HEK293 (cell line): ENCODE data around the gene PPIA.

Source experiments
- BCL11A ChIP-seq: fragments of 450-650 bp; formaldehyde crosslinking; IDR thresholded peaks from 2 replicates; pipeline ENCODE4 v1.5.1; 2016; ENCODE audit warnings: low read depth, missing biosample characterization, missing genetic modification characterization
- CTCF ChIP-seq: fragments of 450-650 bp; formaldehyde crosslinking; IDR thresholded peaks from 2 replicates; pipeline ENCODE4 v1.5.1; 2016; ENCODE audit warnings: missing biosample characterization, missing genetic modification characterization
- KLF17 ChIP-seq: fragments of 450-650 bp; formaldehyde crosslinking; IDR thresholded peaks from 2 replicates; pipeline ENCODE4 v1.5.1; 2016; ENCODE audit warnings: missing biosample characterization, missing genetic modification characterization
- MYNN ChIP-seq: fragments of 450-650 bp; formaldehyde crosslinking; IDR thresholded peaks from 2 replicates; pipeline ENCODE4 v1.5.1; 2016; ENCODE audit warnings: missing biosample characterization, missing genetic modification characterization, borderline replicate concordance
- SALL2 ChIP-seq: fragments of 450-650 bp; formaldehyde crosslinking; IDR thresholded peaks from 2 replicates; pipeline ENCODE4 v1.5.0; 2017; ENCODE audit warnings: missing biosample characterization, mild to moderate bottlenecking, missing genetic modification characterization, borderline replicate concordance
- TCF7L2 ChIP-seq: IDR thresholded peaks from 2 replicates; pipeline ENCODE4 v1.6.1; 2011; ENCODE audit warnings: low read depth, mild to moderate bottlenecking, inconsistent platforms, low read length, moderate library complexity, borderline replicate concordance
- ZNF239 ChIP-seq: fragments of 450-650 bp; formaldehyde crosslinking; IDR thresholded peaks from 2 replicates; pipeline ENCODE4 v1.5.1; 2016; ENCODE audit warnings: missing biosample characterization, missing genetic modification characterization
- ZNF416 ChIP-seq: fragments of 450-650 bp; formaldehyde crosslinking; IDR thresholded peaks from 2 replicates; pipeline ENCODE4 v1.5.1; 2016; ENCODE audit warnings: missing biosample characterization, missing genetic modification characterization
- ZNF580 ChIP-seq: fragments of 450-650 bp; formaldehyde crosslinking; IDR thresholded peaks from 2 replicates; pipeline ENCODE4 v1.5.1; 2016; ENCODE audit warnings: missing biosample characterization, missing genetic modification characterization
- ZNF654 ChIP-seq: fragments of 450-650 bp; formaldehyde crosslinking; IDR thresholded peaks from 2 replicates; pipeline ENCODE4 v1.5.1; 2016; ENCODE audit warnings: low read depth, missing biosample characterization, missing genetic modification characterization

GRCh38 chr7:44752822-44753221, 43.7 kb upstream of the PPIA start:
- no peak for TF ChIP-seq CTCF (tag by site-specific recombination)
- no peak for TF ChIP-seq ZNF416
- no peak for TF ChIP-seq TCF7L2
- no peak for TF ChIP-seq BCL11A (tag by site-specific recombination)
- TF ChIP-seq SALL2 (tag by site-specific recombination) = no peak
- TF ChIP-seq MYNN (tag by site-specific recombination) = no peak
- no peak for TF ChIP-seq ZNF239 (tag by site-specific recombination)
- TF ChIP-seq KLF17 (tag by site-specific recombination) = no peak
- TF ChIP-seq ZNF580 (tag by site-specific recombination) = no peak
- no peak for TF ChIP-seq ZNF654
